Astrocyte (in vitro differentiated cells and primary cell): ENCODE measurements around the gene CTCFL. TPM values are rescaled to one million over a fixed set of nuclear protein-coding genes. Genes with fewer than 3 reads are reported as not detected.

ENCODE experiments used
- DNase-seq: peaks from one replicate; pipeline ENCODE4 v3.0.0-alpha.2; 2010; ENCODE audit warnings: low read depth
- FAIRE-seq: peaks from 2 replicates; lab custom pipeline; 2011; peaks lifted over from hg19 to GRCh38; lab: Jason Lieb, UNC
- H2AFZ ChIP-seq: 2 replicates; pipeline ENCODE4 v1.6.0; 2012; ENCODE audit warnings: low read depth, low read length, inconsistent platforms
- H3K27ac ChIP-seq: 2 replicates; pipeline ENCODE4 v1.5.1; 2011; ENCODE audit warnings: low read depth, low read length, inconsistent platforms
- H3K27me3 ChIP-seq: 2 replicates; pipeline ENCODE4 v1.6.0; 2011; ENCODE audit warnings: low read length, inconsistent platforms; ENCODE audit not compliant: insufficient read depth
- H3K36me3 ChIP-seq: 2 replicates; pipeline ENCODE4 v1.5.1; 2011; ENCODE audit warnings: low read length, inconsistent platforms; ENCODE audit not compliant: insufficient read depth
- H3K4me1 ChIP-seq: 2 replicates; pipeline ENCODE4 v1.5.1; 2011; ENCODE audit warnings: low read length, inconsistent platforms; ENCODE audit not compliant: insufficient read depth
- H3K4me2 ChIP-seq: 2 replicates; pipeline ENCODE4 v1.6.0; 2012; ENCODE audit warnings: low read length, inconsistent platforms
- H3K4me3 ChIP-seq: 2 replicates; pipeline ENCODE4 v1.5.1; 2011; ENCODE audit warnings: low read depth, mild to moderate bottlenecking, low read length, inconsistent platforms; ENCODE audit not compliant: insufficient read depth
- H3K79me2 ChIP-seq: 2 replicates; pipeline ENCODE4 v1.6.0; 2012; ENCODE audit warnings: mild to moderate bottlenecking, low read length, inconsistent platforms; ENCODE audit not compliant: insufficient read depth
- H3K9ac ChIP-seq: 2 replicates; pipeline ENCODE4 v1.6.0; 2012; ENCODE audit warnings: mild to moderate bottlenecking, low read length, inconsistent platforms
- H3K9me3 ChIP-seq: 2 replicates; pipeline ENCODE4 v1.5.1; 2012; ENCODE audit warnings: low read depth, mild to moderate bottlenecking, low read length, inconsistent platforms; ENCODE audit not compliant: insufficient read depth
- H4K20me1 ChIP-seq: 2 replicates; pipeline ENCODE4 v1.6.0; 2012; ENCODE audit warnings: low read length, inconsistent platforms; ENCODE audit not compliant: insufficient read depth
- H3K27ac Mint-ChIP-seq: one replicate; pipeline ENCODE4 v1.8.0; 2021; ENCODE audit warnings: mild to moderate bottlenecking, mixed read lengths; ENCODE audit not compliant: unreplicated experiment
- H3K27me3 Mint-ChIP-seq: one replicate; pipeline ENCODE4 v1.8.0; 2021; ENCODE audit warnings: low read depth, mixed read lengths; ENCODE audit not compliant: unreplicated experiment
- H3K36me3 Mint-ChIP-seq: one replicate; pipeline ENCODE4 v1.8.0; 2021; ENCODE audit warnings: low read depth, mixed read lengths; ENCODE audit not compliant: unreplicated experiment
- H3K4me1 Mint-ChIP-seq: one replicate; pipeline ENCODE4 v1.8.0; 2021; ENCODE audit warnings: low read depth, mixed read lengths; ENCODE audit not compliant: unreplicated experiment
- H3K4me3 Mint-ChIP-seq: one replicate; pipeline ENCODE4 v1.8.0; 2021; ENCODE audit warnings: mild to moderate bottlenecking, moderate library complexity, mixed read lengths; ENCODE audit not compliant: unreplicated experiment
- H3K9me3 Mint-ChIP-seq: one replicate; pipeline ENCODE4 v1.8.0; 2021; ENCODE audit warnings: mild to moderate bottlenecking, mixed read lengths; ENCODE audit not compliant: unreplicated experiment
- CTCF ChIP-seq: IDR thresholded peaks from 2 replicates; pipeline ENCODE4 v1.5.1; 2011; ENCODE audit warnings: low read depth, mild to moderate bottlenecking, inconsistent platforms, low read length, moderate library complexity; ENCODE audit not compliant: insufficient read depth
- EZH2 ChIP-seq: IDR thresholded peaks from 2 replicates; pipeline ENCODE4 v1.6.1; 2012; ENCODE audit warnings: mild to moderate bottlenecking, low read length, inconsistent platforms; ENCODE audit not compliant: insufficient read depth
- total RNA-seq: library from RNA; stranded (reverse); gene quantifications from 2 replicates; pipeline ENCODE4 v1.2.1, GENCODE V29; 2021

Gene CTCFL
- total RNA-seq, 1 donor from 2014 or later = not detected

- Mint-ChIP-seq H3K4me1 (no peaks in the 10 kb centered on the region), H3K27me3 (peaks cover 45% of the 10 kb centered on the region), H3K36me3 (no peaks in the 10 kb centered on the region), H3K9me3 (peaks cover 5% of the 10 kb centered on the region), H3K27ac (no peak overlapping the region), H3K4me3 (no peak overlapping the region)
- FAIRE-seq (no peak), DNase-seq (no peak)
- Histone ChIP-seq H4K20me1 (no peaks in the 10 kb centered on the region), H3K4me3 (no peak overlapping the region), H3K27ac (no peak overlapping the region), H2AFZ (no peak overlapping the region), H3K79me2 (no peaks in the 10 kb centered on the region), H3K27me3 (peaks cover 17% of the 10 kb centered on the region), H3K36me3 (no peaks in the 10 kb centered on the region), H3K9ac (no peak overlapping the region), H3K9me3 (no peaks in the 10 kb centered on the region), H3K4me1 (no peaks in the 10 kb centered on the region), H3K4me2 (no peak overlapping the region)
- TF ChIP-seq CTCF (no peak), EZH2 (no peak)
Observed at GRCh38 chr20:57457243-57458095, 67.5 kb downstream of the CTCFL start.

GRCh38 chr20:57456116-57456515, 68.8 kb downstream of the CTCFL start:
- no peak for FAIRE-seq
- H2AFZ ChIP-seq = no peak overlapping the region

More at GRCh38 chr20:57456116-57456515, 68.8 kb downstream of the CTCFL start:
- no peak overlapping the region for H3K27ac ChIP-seq
- peaks cover 5% of the 10 kb centered on the region for H3K9me3 Mint-ChIP-seq
- H4K20me1 ChIP-seq = no peaks in the 10 kb centered on the region
- no peak for TF ChIP-seq EZH2
- no peak for TF ChIP-seq CTCF
- DNase-seq = no peak
- H3K4me1 ChIP-seq = no peaks in the 10 kb centered on the region
- no peak overlapping the region for H3K9ac ChIP-seq
- H3K79me2 ChIP-seq = no peaks in the 10 kb centered on the region
- H3K4me3 ChIP-seq = no peak overlapping the region
- H3K27me3 ChIP-seq = peaks cover 20% of the 10 kb centered on the region
- no peaks in the 10 kb centered on the region for H3K36me3 ChIP-seq
- no peaks in the 10 kb centered on the region for H3K4me1 Mint-ChIP-seq
- H3K27ac Mint-ChIP-seq = no peak overlapping the region
- no peak overlapping the region for H3K4me2 ChIP-seq
- no peak overlapping the region for H3K4me3 Mint-ChIP-seq
- no peaks in the 10 kb centered on the region for H3K9me3 ChIP-seq
- peaks cover 46% of the 10 kb centered on the region for H3K27me3 Mint-ChIP-seq
- no peaks in the 10 kb centered on the region for H3K36me3 Mint-ChIP-seq
